Activated naive CD8-positive, alpha-beta T cell treated with anti-CD3 and anti-CD28 coated beads for 36 hours (primary cell): ENCODE results near the gene ADAP1. TPM values are rescaled to one million over a fixed set of nuclear protein-coding genes. Genes with fewer than 3 reads are reported as not detected.
"Not testable (repeated sequence)": the region's sequence is repeated elsewhere in the genome, so short reads cannot be mapped to it uniquely, and the experiment has no call there.

Source experiments
- DNase-seq: peaks from one replicate; pipeline ENCODE4 v3.0.0; 2021
- H3K27ac Mint-ChIP-seq: one replicate; pipeline ENCODE4 v1.8.0; 2022; ENCODE audit warnings: mild to moderate bottlenecking, moderate library complexity, mixed read lengths
- H3K27me3 Mint-ChIP-seq: one replicate; pipeline ENCODE4 v1.8.0; 2022; ENCODE audit warnings: mild to moderate bottlenecking, mixed read lengths
- H3K36me3 Mint-ChIP-seq: one replicate; pipeline ENCODE4 v1.8.0; 2021; ENCODE audit warnings: mild to moderate bottlenecking, mixed read lengths
- H3K4me1 Mint-ChIP-seq: one replicate; pipeline ENCODE4 v1.8.0; 2021; ENCODE audit warnings: mixed read lengths
- H3K4me3 Mint-ChIP-seq: one replicate; pipeline ENCODE4 v1.8.0; 2022; ENCODE audit warnings: mild to moderate bottlenecking, moderate library complexity, mixed read lengths
- H3K9me3 Mint-ChIP-seq: one replicate; pipeline ENCODE4 v1.8.0; 2022; ENCODE audit warnings: mixed read lengths
- total RNA-seq, 2 experiments: library from RNA; stranded (reverse); gene quantifications; one replicate each; pipeline ENCODE4 v1.2.3, GENCODE V29; 2021

ADAP1 gene
- total RNA-seq, 2 experiments from 2014 or later = 49.9 to 56.7 TPM

- not testable (repeated sequence) for H3K36me3 Mint-ChIP-seq, H3K9me3 Mint-ChIP-seq, H3K27me3 Mint-ChIP-seq, H3K27ac Mint-ChIP-seq, H3K4me3 Mint-ChIP-seq, DNase-seq
- peaks cover 10% of the 10 kb centered on the region for H3K4me1 Mint-ChIP-seq
These were observed 5.3 kb upstream of the ADAP1 start for GRCh38 chr7:959740-960139.

GRCh38 chr7:959271-959670 lies 4.8 kb upstream of the ADAP1 start:
- peaks cover 9% of the 10 kb centered on the region for H3K4me1 Mint-ChIP-seq
- DNase-seq = no peak
- H3K9me3 Mint-ChIP-seq = no peaks in the 10 kb centered on the region
- peaks cover 9% of the 10 kb centered on the region for H3K27me3 Mint-ChIP-seq
- H3K36me3 Mint-ChIP-seq = peaks cover 1% of the 10 kb centered on the region
- no peak overlapping the region for H3K4me3 Mint-ChIP-seq
- H3K27ac Mint-ChIP-seq = no peak overlapping the region

GRCh38 chr7:958221-959200 lies 4.0 kb upstream of the ADAP1 start:
- no peaks in the 10 kb centered on the region for H3K9me3 Mint-ChIP-seq
- DNase-seq = no peak
- no peak overlapping the region for H3K27ac Mint-ChIP-seq
- H3K27me3 Mint-ChIP-seq = peaks cover 9% of the 10 kb centered on the region
- peaks cover 1% of the 10 kb centered on the region for H3K36me3 Mint-ChIP-seq
- H3K4me1 Mint-ChIP-seq = peaks cover 7% of the 10 kb centered on the region
- no peak overlapping the region for H3K4me3 Mint-ChIP-seq

GRCh38 chr7:957418-958220 lies 3.1 kb upstream of the ADAP1 start:
- Mint-ChIP-seq H3K9me3 (no peaks in the 10 kb centered on the region), H3K27ac (no peak overlapping the region), H3K27me3 (peaks cover 9% of the 10 kb centered on the region), H3K4me3 (no peak overlapping the region), H3K4me1 (peaks cover 6% of the 10 kb centered on the region), H3K36me3 (peaks cover 1% of the 10 kb centered on the region)
- DNase-seq = no peak

- no peaks in the 10 kb centered on the region for H3K9me3 Mint-ChIP-seq
- peaks cover 3% of the 10 kb centered on the region for H3K36me3 Mint-ChIP-seq
- H3K27ac Mint-ChIP-seq = no peak overlapping the region
- no peak for DNase-seq
- H3K4me3 Mint-ChIP-seq = no peak overlapping the region
- H3K4me1 Mint-ChIP-seq = peaks cover 9% of the 10 kb centered on the region
- peaks cover 4% of the 10 kb centered on the region for H3K27me3 Mint-ChIP-seq
These were observed 1.6 kb upstream of the ADAP1 start for GRCh38 chr7:956031-956430.

- no peaks in the 10 kb centered on the region for H3K9me3 Mint-ChIP-seq
- peak overlapping the region; percentile 64 for H3K4me3 Mint-ChIP-seq
- H3K27ac Mint-ChIP-seq = peak overlapping the region; percentile 60
- peaks cover 17% of the 10 kb centered on the region for H3K4me1 Mint-ChIP-seq
- H3K36me3 Mint-ChIP-seq = peaks cover 18% of the 10 kb centered on the region
- peak; percentile 41 for DNase-seq
- peaks cover 4% of the 10 kb centered on the region for H3K27me3 Mint-ChIP-seq
These were observed 743 bp downstream of the ADAP1 start for GRCh38 chr7:953547-954327.

- H3K36me3 Mint-ChIP-seq = peaks cover 23% of the 10 kb centered on the region
- no peaks in the 10 kb centered on the region for H3K9me3 Mint-ChIP-seq
- H3K27me3 Mint-ChIP-seq = peaks cover 4% of the 10 kb centered on the region
- no peak for DNase-seq
- peaks cover 21% of the 10 kb centered on the region for H3K4me1 Mint-ChIP-seq
- peak overlapping the region; percentile 64 for H3K4me3 Mint-ChIP-seq
- no peak overlapping the region for H3K27ac Mint-ChIP-seq
These were observed 1.7 kb downstream of the ADAP1 start for GRCh38 chr7:952548-953441.

- Mint-ChIP-seq H3K9me3 (no peaks in the 10 kb centered on the region), H3K27ac (no peak overlapping the region), H3K27me3 (peaks cover 4% of the 10 kb centered on the region), H3K4me1 (peaks cover 21% of the 10 kb centered on the region), H3K36me3 (peaks cover 23% of the 10 kb centered on the region), H3K4me3 (peak overlapping the region; percentile 60)
- DNase-seq = no peak
These were observed 2.5 kb downstream of the ADAP1 start for GRCh38 chr7:951881-952547.

GRCh38 chr7:949021-949934 lies 5.2 kb downstream of the ADAP1 start:
- peaks cover 23% of the 10 kb centered on the region for H3K36me3 Mint-ChIP-seq
- H3K4me3 Mint-ChIP-seq = no peak overlapping the region
- H3K4me1 Mint-ChIP-seq = peaks cover 15% of the 10 kb centered on the region
- no peaks in the 10 kb centered on the region for H3K27me3 Mint-ChIP-seq
- peak overlapping the region; percentile 38 for H3K27ac Mint-ChIP-seq
- no peak for DNase-seq
- H3K9me3 Mint-ChIP-seq = no peaks in the 10 kb centered on the region

GRCh38 chr7:947391-948210 lies 6.9 kb downstream of the ADAP1 start:
- Mint-ChIP-seq H3K27ac (no peak overlapping the region), H3K4me1 (peaks cover 14% of the 10 kb centered on the region), H3K9me3 (no peaks in the 10 kb centered on the region), H3K27me3 (no peaks in the 10 kb centered on the region), H3K36me3 (peaks cover 23% of the 10 kb centered on the region), H3K4me3 (no peak overlapping the region)
- no peak for DNase-seq

GRCh38 chr7:946256-946996 lies 8.1 kb downstream of the ADAP1 start:
- H3K27ac Mint-ChIP-seq = no peak overlapping the region
- H3K9me3 Mint-ChIP-seq = peaks cover 7% of the 10 kb centered on the region
- H3K36me3 Mint-ChIP-seq = peaks cover 29% of the 10 kb centered on the region
- DNase-seq = no peak
- H3K4me1 Mint-ChIP-seq = peaks cover 18% of the 10 kb centered on the region
- no peak overlapping the region for H3K4me3 Mint-ChIP-seq
- no peaks in the 10 kb centered on the region for H3K27me3 Mint-ChIP-seq
